Head of caudate nucleus (tissue), 42 donors: ENCODE results near the gene UTP11.
A peak's percentile ranks its signal among the peaks of the same experiment; 100 is the strongest.
"Not testable (repeated sequence)": the region's sequence is repeated elsewhere in the genome, so short reads cannot be mapped to it uniquely, and the experiment has no call there.

Experiments
- DNase-seq, 42 donors: peaks; one replicate each; pipeline versions ENCODE4 v3.0.0 to v3.0.0-alpha.2; 2020 to 2021; ENCODE audit warnings: mixed read lengths in 7 of 42
- intact Hi-C: fragments of 100-400 bp; cut with DNase I; formaldehyde crosslinking; loops from one replicate; pipeline ENCODE4 v1.15.0; 2022

The UTP11 gene

DNA sequence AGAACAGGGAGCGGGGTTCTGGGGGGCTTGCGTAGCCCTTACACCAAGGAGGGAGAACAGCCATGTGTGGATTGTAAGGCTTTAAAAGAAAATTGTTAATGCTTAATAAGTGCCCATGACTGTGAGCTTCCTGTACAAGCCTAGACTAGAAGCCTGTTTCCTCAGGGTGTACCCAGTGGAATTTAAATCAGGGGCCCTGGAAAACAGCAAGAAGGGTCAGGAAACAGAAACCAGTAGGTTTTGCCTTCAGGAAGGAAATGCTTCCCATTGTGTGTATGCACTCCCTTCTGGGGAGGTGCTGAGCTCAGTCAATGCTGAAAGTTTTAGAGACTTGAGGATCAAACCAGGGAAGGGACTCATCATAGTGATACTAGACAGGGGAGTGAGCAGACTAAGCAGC lies 12.7 kb downstream of the UTP11 start:
- intact Hi-C loops, result loop anchor here (10.0 kb wide), 1 partner anchor 810 kb away; no protein-coding TSS in a partner anchor

DNA sequence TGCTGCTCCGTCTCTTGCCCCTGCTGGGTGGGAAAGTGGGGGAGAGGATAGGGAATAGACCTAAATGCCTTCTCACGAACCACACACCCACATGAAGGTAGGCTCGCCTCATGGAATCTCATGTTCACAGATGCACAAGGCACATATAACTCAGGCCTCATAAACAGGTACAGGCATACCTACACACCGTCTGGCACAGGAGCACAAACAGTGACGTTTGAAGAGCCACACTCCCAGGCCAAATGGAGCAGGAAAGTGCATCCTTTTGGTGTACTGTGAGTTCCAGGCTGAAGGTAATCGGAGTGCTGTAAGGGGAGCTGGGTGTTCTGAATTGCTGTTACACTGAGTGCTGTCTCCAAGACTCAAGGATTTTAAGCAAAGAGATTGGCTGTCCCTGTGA lies 13.1 kb downstream of the UTP11 start:
- no peak for DNase-seq
- intact Hi-C loops, result loop anchor here (10.0 kb wide), 1 partner anchor 809 kb away; no protein-coding TSS in a partner anchor

More for the DNA sequence above, 12.7 kb downstream of the UTP11 start:
- DNase-seq, result no peak

DNA sequence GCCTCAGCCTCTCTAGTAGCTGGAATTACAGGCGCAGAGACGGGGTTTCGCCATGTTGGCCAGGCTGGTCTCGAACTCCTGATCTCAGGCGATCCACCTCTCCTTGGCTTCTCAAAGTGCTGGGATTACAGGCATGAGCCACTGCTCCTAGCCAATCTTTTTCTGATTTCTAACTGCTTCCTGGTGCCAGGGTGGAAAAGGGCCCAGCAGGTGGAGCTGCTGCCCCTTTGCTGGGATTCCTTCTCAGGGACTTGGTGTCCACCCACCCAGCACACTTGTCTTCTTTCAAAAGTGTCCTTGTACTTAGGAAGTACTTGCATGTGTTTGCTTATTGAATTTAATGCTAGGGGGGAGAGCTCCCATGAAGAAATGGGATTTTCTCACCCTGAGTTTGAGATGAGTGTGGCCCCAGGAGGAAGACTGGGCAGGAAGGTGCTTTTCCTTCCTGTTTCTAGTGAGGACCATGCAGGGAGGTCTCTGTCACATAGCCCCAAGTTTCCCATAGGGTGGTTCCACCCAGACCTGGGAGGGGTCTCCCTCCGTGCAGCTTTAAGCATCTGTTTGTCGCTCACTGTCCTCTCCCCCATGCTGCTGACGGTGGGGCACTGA lies 14.2 kb downstream of the UTP11 start:
- peak in 39 of 42 donors; percentile 61 to 88 (median 79) for DNase-seq
- intact Hi-C loops, result loop anchor here (10.0 kb wide), 1 partner anchor 808 kb away; no protein-coding TSS in a partner anchor

DNA sequence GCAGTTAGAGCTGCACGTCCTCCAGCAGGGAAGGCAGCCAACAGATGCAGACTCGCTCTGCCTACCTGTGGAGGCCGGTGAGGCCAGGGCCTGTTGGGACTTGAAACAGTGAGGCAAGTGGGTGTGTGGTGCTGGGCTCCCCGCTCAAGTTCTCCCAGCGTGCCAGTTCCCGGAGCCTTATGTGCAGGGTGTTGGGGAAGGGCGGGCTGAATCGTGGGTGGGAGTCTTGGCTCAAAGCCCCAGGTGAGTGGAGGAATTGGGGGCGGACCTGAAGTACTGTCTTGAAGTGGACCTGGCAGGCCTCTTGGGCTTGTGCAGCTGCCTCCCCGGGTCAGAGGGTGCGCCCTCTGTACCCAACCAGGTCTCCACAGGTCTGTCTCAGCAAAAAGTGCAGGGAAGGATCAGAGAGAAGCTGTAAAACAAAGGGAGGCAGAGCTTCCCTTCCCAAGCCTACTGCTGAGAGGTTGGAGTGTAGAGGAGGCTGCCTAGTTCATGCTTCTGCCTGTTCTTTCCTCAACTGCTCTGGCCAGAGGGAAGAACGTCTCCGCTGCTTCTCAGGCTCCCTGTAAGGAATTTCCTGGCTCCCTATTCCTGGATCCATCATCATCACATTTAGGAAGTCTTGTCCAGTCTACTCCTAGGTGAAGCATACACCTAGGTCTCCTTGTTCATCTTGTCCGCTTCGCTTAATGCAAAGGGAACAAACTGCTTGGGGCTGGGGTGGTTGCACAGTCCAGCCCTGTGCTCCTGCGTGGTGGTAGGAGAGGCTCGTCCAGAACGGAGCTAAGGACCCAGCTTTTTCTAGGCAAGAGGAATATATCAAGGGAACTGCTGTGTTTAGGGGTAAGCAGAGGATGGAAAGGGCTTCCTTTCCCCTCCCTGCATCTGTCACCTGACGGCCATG lies 14.9 kb downstream of the UTP11 start:
- intact Hi-C loops, result loop anchor here (10.0 kb wide), 1 partner anchor 807 kb away; no protein-coding TSS in a partner anchor
- peak in 7 of 42 donors; percentile 38 to 60 (median 49) for DNase-seq

DNA sequence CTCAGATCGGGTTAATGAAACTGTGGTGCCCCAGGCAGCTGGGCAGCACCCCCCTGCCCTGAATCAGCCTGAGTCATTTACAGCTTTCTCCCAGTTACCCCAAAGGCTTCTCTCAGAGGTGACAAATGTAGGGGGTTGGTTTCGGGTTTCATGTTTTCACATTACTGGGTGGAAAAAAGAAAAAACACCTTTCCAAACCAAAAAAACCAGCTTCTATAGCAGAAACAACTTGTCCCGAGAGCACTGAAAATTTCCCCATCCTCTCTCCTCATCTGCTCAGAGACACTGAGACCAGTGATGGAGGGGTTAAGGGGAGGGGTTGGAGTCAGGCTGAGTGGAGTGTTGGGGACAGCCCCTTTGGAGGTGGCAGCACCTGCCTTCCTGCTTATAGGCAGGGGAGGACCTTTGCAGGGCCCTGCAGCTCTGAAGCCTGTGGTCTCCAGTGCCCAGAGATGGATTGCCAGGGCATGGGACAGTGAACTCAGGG lies 15.6 kb downstream of the UTP11 start:
- intact Hi-C loops, result loop anchor here (10.0 kb wide), 1 partner anchor 807 kb away; no protein-coding TSS in a partner anchor
- no peak for DNase-seq

DNA sequence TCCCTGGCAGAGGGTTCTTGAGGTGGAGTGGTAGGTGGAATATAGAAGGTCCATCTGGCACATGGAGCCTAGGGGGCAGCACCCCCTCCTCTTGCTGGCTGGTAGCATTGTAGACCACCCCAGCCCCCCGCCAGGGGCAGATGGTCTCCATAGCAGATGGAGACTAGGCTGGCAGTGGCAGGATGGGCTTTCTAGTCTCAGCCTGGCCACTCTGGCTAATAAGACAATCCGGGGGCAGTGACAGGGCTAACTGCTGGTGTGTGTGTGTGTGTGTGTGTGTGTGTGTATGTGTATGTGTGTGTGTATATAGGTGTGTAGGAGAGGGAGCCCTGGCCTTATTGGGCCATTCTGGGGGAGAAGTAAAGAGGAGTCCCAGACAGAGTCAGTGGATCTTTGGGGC lies 16.1 kb downstream of the UTP11 start:
- no peak for DNase-seq
- intact Hi-C loops, result loop anchor here (10.0 kb wide), 1 partner anchor 806 kb away; no protein-coding TSS in a partner anchor

DNA sequence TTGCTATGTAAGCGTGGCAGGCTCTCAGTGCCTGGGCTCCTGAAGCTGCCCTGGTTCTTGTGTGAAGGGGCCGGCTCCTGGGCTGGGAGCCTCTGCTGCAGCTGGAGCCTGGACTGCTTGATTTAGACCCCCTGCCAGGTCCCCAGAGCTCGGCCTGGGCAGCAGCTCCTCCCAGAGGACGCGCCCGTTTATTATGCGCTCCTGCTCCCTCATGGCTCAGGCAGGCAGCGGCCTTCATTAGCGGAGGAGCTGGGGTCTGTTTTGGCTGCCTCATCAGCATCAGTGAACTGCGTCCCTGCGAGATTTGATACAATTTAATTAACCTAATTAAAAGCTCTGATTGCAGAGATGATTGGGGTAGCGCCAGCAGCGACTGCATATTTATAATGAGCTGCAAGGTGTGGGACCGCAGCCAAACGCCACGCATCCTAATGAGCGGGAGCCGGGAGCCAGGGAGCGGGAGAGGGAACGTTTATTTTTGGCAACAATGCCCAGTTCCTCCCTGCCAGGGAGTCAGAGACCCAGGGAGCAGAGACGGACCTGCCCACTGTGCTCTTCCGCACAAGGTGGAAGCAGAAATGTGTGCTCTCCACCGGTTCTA lies 16.6 kb downstream of the UTP11 start:
- intact Hi-C loops, result loop anchor here (10.0 kb wide), 1 partner anchor 806 kb away; no protein-coding TSS in a partner anchor
- peak in 9 of 42 donors; percentile 16 to 62 (median 55) for DNase-seq

DNA sequence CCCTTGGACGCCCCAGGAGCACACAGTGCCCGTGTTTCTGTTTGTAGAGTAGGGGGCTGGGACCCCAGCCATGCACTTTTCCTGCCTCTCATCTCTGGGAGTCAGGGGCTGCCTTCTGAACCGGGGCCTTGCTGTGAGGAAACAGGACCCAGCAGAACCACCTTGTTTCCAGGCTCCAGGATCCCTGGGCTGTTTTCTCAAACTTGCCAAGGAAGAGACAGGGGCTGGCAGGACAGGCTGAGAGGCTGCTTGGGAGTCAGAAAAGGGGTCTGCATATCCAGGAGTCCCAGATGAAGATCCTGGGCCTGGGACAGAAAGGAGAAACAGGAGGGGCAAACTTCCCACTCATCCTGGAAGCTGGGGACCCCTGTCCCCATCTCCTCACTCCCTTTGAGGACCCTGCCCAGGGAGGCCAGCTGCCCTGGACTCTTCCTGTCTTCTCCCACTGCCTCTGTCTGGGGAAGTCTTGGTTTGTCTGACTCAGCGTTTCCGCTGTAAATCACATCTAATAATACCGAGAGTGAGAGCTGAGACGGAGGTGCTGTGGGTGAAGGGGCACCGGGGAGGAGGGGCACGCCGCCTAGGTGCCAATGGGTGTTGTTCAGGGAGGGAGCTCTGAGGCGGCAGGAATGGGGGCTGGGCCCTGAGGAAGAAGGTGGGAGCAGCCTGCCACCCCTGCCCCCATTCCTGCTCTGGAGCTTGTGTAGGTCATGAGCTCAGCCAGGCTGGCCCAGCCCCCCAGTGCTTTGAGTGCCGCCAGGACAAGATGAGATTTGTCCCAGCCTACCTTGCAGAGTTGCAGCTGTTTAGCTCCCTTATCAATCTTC lies 17.4 kb downstream of the UTP11 start:
- intact Hi-C loops, result loop anchor here (10.0 kb wide), 1 partner anchor 805 kb away; no protein-coding TSS in a partner anchor
- peak in 16 of 42 donors; percentile 27 to 73 (median 50) for DNase-seq

DNA sequence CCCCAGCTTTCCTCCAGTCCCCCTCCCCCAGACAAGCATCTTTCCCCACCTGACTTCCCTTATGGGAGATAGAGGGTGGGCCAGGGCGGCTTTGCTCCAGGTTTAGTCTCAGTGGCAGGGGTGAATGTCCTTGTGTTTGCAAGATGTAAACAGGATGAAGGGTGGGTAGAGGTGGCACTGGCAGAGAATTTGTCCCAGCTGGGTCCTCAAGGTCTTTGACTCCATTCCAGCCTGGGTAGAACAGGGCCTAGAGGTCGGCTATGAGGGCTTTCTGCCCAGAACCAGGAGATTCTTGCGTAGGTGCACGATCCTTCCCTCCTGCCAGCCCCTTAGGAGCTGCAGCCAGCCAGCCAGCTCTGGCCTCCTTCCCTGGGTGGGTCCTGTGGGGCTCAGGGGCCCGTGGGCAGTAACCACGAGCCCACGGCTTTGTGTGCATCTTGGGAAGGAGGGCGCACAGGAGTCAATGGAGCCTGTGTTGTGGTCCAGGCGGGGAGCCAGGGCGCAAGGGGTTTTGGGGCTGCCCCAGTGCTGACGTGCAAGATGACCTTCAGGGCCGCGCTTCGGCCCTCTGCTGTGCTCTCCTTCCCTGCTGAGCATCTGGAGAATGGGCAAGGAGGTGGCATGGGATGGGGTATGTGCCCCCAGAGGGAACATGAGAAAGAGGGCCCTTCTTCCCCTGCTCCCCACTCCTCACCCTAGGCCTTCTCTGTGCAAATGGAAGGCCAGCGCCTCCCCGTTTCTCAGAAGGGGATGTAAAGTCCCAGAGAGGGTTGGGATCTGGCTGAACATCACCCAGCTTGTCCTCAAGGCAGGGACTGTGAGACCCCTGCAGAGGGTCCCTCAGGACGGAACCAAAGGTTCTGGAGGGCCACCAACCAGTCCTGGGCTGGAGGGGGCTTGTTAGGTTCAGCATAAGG lies 18.3 kb downstream of the UTP11 start:
- no peak for DNase-seq
- intact Hi-C loops, result no loop called here

DNA sequence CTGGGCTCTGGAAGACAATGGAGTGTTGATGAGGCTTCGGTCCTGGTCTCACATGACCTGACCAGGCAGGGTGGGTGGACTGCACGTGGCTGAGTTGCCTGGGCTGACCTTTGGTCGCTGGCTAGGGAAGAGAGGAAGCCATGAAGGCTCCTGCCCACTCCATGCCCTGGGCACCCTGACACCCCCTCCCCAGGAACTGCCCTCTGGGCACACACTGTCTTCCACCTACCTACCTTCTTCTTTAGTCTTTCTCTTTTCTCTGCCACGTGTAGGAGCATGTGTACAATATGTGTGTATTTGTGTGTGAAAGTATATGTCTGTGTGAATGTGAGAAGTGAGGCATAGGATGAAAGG lies 19.0 kb downstream of the UTP11 start:
- intact Hi-C loops, result no loop called here
- no peak for DNase-seq

DNA sequence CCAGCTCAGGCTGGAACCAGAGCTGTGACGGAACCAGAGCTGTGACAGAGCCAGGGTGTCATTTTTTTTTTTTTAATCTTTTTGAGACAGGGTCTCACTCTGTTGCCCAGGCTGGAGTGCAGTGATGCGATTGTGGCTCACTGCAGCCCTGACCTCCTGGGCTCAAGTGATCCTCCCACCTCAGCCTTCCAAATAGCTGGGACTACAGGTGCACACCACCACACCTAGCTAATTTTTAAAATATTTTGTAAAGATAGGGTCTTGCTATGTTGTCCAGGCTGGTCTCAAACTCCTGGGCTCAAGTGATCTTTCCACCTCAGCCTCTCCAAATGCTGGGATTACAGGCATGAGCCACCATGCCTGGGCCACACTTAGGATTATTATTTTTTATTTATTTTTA lies 20.5 kb downstream of the UTP11 start:
- DNase-seq, intact Hi-C loops: not testable (repeated sequence)

DNA sequence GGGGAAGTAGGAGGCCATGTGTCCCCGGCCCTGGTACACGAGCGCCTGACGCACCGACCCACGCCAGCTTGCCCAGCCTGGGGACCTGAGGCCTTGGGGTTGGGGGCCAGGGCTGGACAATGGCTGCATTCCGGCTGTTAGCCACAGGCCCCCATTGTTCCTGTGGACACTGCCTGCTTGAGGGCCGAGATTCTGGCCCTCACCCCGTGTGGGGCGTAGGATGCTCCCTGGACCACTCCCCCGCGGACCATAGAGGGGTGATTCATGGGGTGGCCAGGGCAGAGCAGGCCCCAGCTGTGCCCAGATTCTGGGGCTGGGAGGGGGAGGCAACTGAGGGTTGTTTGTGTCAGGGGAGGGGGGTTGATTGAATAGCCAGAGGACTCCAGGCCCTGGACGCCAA lies 22.3 kb downstream of the UTP11 start:
- intact Hi-C loops, result no loop called here
- peak in 4 of 42 donors; percentile 33 to 62 (median 48) for DNase-seq

DNA sequence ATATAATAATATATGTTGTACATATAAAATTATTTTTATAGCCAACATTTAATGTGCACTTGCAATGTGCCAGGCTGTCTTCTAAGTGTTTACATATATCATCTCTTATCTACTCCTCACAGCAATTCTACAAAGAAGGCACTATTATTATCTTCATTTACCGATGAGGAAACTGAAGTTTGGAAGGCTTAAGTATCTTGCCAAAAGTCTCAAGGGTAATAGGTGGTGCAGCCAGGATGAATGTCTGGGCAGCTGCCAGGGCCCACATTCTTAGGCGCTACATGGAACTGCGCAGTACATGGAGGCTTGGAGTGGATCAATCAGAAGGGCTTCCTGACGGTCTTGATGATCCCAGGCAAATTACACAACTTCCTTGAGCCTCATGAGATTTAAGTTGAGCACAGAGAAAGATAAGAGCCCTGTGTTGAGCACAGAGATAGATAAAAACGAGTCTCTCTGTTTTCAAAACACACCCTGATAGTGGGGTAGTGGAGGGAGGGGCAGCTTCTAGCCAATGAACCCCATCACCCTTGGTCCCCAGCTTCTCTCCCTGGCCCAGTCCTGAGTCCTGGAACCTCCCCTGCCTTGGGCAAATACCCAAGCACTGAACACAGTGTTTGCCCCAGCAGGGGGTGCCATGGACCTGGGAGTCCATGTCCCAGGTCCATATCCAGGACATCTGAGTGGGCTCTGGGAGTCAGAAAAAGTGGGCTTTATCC lies 24.8 kb downstream of the UTP11 start:
- peak in 1 of 42 donors; percentile 36 for DNase-seq
- intact Hi-C loops, result no loop called here

DNA sequence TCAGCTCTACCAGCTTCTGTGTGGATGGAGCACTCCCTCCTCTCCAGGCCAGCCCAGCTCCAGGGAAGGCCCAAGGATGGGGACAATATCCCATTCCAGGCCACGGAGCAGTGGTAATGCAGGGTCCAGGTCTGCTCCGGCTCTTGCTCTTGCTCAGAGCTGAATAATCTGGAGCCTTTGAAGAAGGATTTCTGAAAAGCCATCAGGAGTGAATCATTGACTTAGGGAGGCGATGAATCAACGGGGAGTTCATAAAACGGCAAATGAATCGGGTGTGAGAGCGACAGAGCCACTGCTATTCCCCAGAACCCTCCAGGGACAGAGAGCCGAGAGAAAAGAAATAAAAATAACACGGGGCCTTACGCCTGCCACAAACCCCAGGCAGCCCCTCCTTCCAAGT lies 26.3 kb downstream of the UTP11 start:
- intact Hi-C loops, result no loop called here
- peak in 2 of 42 donors; percentile 35 to 43 for DNase-seq

DNA sequence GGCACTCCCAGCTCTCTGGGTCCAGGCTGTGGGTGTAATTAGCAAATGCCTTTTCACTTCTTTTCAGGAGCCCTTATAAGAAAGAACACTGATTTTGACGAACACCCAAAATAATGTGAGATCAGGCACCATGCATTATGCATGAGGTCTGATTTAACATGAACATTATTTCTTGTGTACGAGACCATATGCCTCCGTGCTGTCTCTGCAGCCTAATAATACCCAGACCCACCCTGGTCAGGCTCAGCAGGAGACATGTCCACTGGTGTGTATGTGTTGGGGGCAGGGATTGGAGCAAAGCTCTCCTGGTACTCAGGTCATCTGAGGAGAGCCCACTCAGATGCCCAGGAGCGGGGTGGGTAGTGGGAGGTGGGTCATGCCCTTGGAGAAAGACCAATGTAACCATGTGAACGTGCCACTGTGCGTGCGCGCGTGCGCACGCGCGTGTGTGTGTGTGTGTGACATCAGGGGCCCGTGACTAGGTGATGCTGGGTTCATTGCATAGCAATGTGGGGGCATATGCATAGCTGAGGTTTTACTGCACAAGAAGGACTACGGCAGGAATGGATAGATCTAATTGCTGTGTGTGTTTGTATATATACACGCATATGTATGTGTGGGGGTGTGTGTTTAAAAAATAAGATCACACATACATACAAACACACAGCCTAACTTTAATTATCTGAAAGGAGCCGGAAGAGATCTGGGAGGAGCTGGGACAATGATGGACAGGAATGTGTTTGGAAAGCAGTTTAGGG lies 27.0 kb downstream of the UTP11 start:
- intact Hi-C loops, result no loop called here
- peak in 10 of 42 donors; percentile 38 to 69 (median 49) for DNase-seq
